Kidney epithelial cell (primary cell): ENCODE data around the gene ZNF519. TPM values are rescaled to one million over a fixed set of nuclear protein-coding genes. Genes with fewer than 3 reads are reported as not detected.

Experiments
- DNase-seq: peaks from one replicate; pipeline ENCODE4 v3.0.0-alpha.2; 2010; ENCODE audit warnings: low read depth
- H3K27me3 ChIP-seq: 2 replicates; pipeline ENCODE4 v1.6.0; 2011; ENCODE audit warnings: low read length; ENCODE audit not compliant: control insufficient read depth, insufficient read depth
- H3K36me3 ChIP-seq: 2 replicates; pipeline ENCODE4 v1.5.1; 2011; ENCODE audit warnings: low read length; ENCODE audit not compliant: control insufficient read depth, insufficient read depth
- H3K4me3 ChIP-seq: 2 replicates; pipeline ENCODE4 v1.5.1; 2011; ENCODE audit warnings: low read depth, mild to moderate bottlenecking, control low read depth, low read length
- total RNA-seq: library from RNA; depleted of rRNA; stranded (reverse); fragments of >200 nt; gene quantifications from 2 replicates; pipeline ENCODE4 v1.2.3, GENCODE V29; 2015
- TF ChIP-seq, protein P1 (sequence below): IDR thresholded peaks from 2 replicates; pipeline ENCODE4 v1.5.1; 2011; ENCODE audit warnings: mild to moderate bottlenecking, moderate library complexity, low read length, control low read depth, inconsistent platforms; ENCODE audit not compliant: insufficient read depth, poor library complexity, severe bottlenecking

ZNF519 gene
- total RNA-seq, 1 donor from 2014 or later = 3.9 TPM

- no peak overlapping the region for H3K4me3 ChIP-seq
- no peaks in the 10 kb centered on the region for H3K36me3 ChIP-seq
- H3K27me3 ChIP-seq = no peaks in the 10 kb centered on the region
- no peak for DNase-seq
- TF ChIP-seq, protein P1, sequence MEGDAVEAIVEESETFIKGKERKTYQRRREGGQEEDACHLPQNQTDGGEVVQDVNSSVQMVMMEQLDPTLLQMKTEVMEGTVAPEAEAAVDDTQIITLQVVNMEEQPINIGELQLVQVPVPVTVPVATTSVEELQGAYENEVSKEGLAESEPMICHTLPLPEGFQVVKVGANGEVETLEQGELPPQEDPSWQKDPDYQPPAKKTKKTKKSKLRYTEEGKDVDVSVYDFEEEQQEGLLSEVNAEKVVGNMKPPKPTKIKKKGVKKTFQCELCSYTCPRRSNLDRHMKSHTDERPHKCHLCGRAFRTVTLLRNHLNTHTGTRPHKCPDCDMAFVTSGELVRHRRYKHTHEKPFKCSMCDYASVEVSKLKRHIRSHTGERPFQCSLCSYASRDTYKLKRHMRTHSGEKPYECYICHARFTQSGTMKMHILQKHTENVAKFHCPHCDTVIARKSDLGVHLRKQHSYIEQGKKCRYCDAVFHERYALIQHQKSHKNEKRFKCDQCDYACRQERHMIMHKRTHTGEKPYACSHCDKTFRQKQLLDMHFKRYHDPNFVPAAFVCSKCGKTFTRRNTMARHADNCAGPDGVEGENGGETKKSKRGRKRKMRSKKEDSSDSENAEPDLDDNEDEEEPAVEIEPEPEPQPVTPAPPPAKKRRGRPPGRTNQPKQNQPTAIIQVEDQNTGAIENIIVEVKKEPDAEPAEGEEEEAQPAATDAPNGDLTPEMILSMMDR = no peak
These were observed 31.5 kb downstream of the ZNF519 start for GRCh38 chr18:14100503-14101286.

- TF ChIP-seq, protein P1 = no peak
- Histone ChIP-seq H3K27me3 (no peaks in the 10 kb centered on the region), H3K36me3 (no peaks in the 10 kb centered on the region), H3K4me3 (no peak overlapping the region)
- DNase-seq = no peak
These were observed 33.8 kb downstream of the ZNF519 start for GRCh38 chr18:14098428-14098827.

- no peak overlapping the region for H3K4me3 ChIP-seq
- TF ChIP-seq, protein P1 = no peak
- H3K36me3 ChIP-seq = no peaks in the 10 kb centered on the region
- DNase-seq = no peak
- H3K27me3 ChIP-seq = no peaks in the 10 kb centered on the region
These were observed 34.5 kb downstream of the ZNF519 start for GRCh38 chr18:14097761-14098160.

DNA sequence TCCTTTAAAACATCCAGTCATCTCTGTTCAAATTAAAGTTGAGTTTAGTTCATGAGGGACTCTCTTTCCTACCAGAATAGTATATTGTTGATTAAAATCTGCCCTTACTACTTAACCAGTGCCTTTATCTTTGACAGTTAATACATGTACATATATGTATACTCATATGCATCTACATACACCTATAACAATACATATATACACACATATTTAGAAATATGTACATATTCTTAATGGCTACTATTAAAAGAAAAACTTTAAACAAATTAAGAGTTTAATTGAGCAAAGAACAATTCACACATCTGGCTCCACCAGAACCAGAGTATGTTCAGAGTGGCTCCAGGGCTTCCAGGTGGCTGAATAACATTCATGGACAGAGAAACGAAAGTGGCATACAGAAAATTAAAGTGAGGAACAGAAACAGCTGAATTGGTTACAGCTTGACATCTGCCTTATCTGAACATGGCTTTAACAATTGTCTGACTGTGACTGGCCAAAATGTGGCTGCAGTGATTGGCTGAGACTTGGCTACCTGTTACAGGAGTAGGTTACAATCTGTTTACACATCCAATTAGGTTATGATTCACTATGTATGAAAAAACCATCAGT, 38.8 kb downstream of the ZNF519 start:
- Histone ChIP-seq H3K4me3 (no peak overlapping the region), H3K27me3 (no peaks in the 10 kb centered on the region), H3K36me3 (no peaks in the 10 kb centered on the region)
- TF ChIP-seq, protein P1 = no peak
- DNase-seq = no peak

- Histone ChIP-seq H3K27me3 (no peaks in the 10 kb centered on the region), H3K4me3 (no peak overlapping the region), H3K36me3 (no peaks in the 10 kb centered on the region)
- TF ChIP-seq, protein P1 = no peak
- DNase-seq = no peak
These were observed 39.5 kb downstream of the ZNF519 start for GRCh38 chr18:14092625-14093306.
